Fibroblast of skin of right quadriceps (primary cell): ENCODE data around the gene SBNO2.
A peak's percentile ranks its signal among the peaks of the same experiment; 100 is the strongest.
"Not testable (repeated sequence)": the region's sequence is repeated elsewhere in the genome, so short reads cannot be mapped to it uniquely, and the experiment has no call there.

Experiments
- DNase-seq: peaks from one replicate; pipeline ENCODE4 v3.0.0-alpha.2; 2013

The SBNO2 gene

GRCh38 chr19:1116726-1117581 lies 57.1 kb downstream of the SBNO2 start:
- DNase-seq: no peak

- DNase-seq: no peak
Measured at GRCh38 chr19:1115646-1116420, 58.2 kb downstream of the SBNO2 start.

GRCh38 chr19:1114728-1115127 lies 59.3 kb downstream of the SBNO2 start:
- DNase-seq: not testable (repeated sequence)

GRCh38 chr19:1113986-1114483 lies 60.0 kb downstream of the SBNO2 start:
- no peak for DNase-seq

- peak; percentile 90 for DNase-seq
Measured at GRCh38 chr19:1113030-1113985, 60.8 kb downstream of the SBNO2 start.

- no peak for DNase-seq
Measured at GRCh38 chr19:1112268-1113029, 61.6 kb downstream of the SBNO2 start.

GRCh38 chr19:1111641-1112267 lies 62.3 kb downstream of the SBNO2 start:
- no peak for DNase-seq

GRCh38 chr19:1110809-1111640 lies 63.0 kb downstream of the SBNO2 start:
- DNase-seq: no peak

- DNase-seq: no peak
Measured at GRCh38 chr19:1109697-1110671, 64.1 kb downstream of the SBNO2 start.

GRCh38 chr19:1109032-1109551 lies 65.0 kb downstream of the SBNO2 start:
- DNase-seq: no peak

- DNase-seq: no peak
Measured at GRCh38 chr19:1108291-1109031, 65.6 kb downstream of the SBNO2 start.

- no peak for DNase-seq
Measured at GRCh38 chr19:1107661-1108261, 66.3 kb downstream of the SBNO2 start.

GRCh38 chr19:1106841-1107660 lies 67.0 kb downstream of the SBNO2 start:
- peak; percentile 35 for DNase-seq

- DNase-seq: no peak
Measured at GRCh38 chr19:1105873-1106840, 67.9 kb downstream of the SBNO2 start.
